H9 (cell line): ENCODE data around the gene MYCN. TPM values are rescaled to one million over a fixed set of nuclear protein-coding genes. Genes with fewer than 3 reads are reported as not detected.

Experiments used
- DNase-seq: peaks from one replicate; pipeline ENCODE4 v3.0.0-alpha.2; 2017
- H2AFZ ChIP-seq: one replicate; pipeline ENCODE4 v1.6.1; 2013; ENCODE audit warnings: mild to moderate bottlenecking, low read length, control low read depth, moderate library complexity
- H2AK5ac ChIP-seq: 2 replicates; pipeline ENCODE4 v1.6.1; 2013; ENCODE audit warnings: low read length, control low read depth, mixed read lengths; ENCODE audit not compliant: insufficient read length
- H2BK120ac ChIP-seq: one replicate; pipeline ENCODE4 v1.6.1; 2013; ENCODE audit warnings: low read depth, mild to moderate bottlenecking, low read length, control low read depth, inconsistent platforms; ENCODE audit not compliant: poor library complexity, severe bottlenecking
- H2BK12ac ChIP-seq: 2 replicates; pipeline ENCODE4 v1.6.1; 2013; ENCODE audit warnings: low read length, control low read depth, mixed read lengths, low read depth; ENCODE audit not compliant: insufficient read length
- H2BK15ac ChIP-seq: 2 replicates; pipeline ENCODE4 v1.6.1; 2013; ENCODE audit warnings: low read depth, low read length, control low read depth
- H2BK20ac ChIP-seq: one replicate; pipeline ENCODE4 v1.6.1; 2013; ENCODE audit warnings: low read depth, mild to moderate bottlenecking, low read length, control low read depth, inconsistent platforms; ENCODE audit not compliant: poor library complexity, severe bottlenecking
- H2BK5ac ChIP-seq: 2 replicates; pipeline ENCODE4 v1.6.1; 2013; ENCODE audit warnings: low read length, control low read depth, mixed read lengths; ENCODE audit not compliant: insufficient read length
- H3K14ac ChIP-seq: 2 replicates; pipeline ENCODE4 v1.6.1; 2013; ENCODE audit warnings: low read length, control low read depth; ENCODE audit not compliant: insufficient read depth
- H3K18ac ChIP-seq: 2 replicates; pipeline ENCODE4 v1.6.1; 2013; ENCODE audit warnings: low read depth, mild to moderate bottlenecking, mixed read lengths, low read length, control low read depth; ENCODE audit not compliant: insufficient read length
- H3K23ac ChIP-seq: 2 replicates; pipeline ENCODE4 v1.6.1; 2013; ENCODE audit warnings: low read length, control low read depth, mixed read lengths, low read depth; ENCODE audit not compliant: insufficient read length
- H3K23me2 ChIP-seq: 2 replicates; pipeline ENCODE4 v1.6.1; 2013; ENCODE audit warnings: low read depth, mild to moderate bottlenecking, mixed read lengths, low read length, control low read depth; ENCODE audit not compliant: insufficient read length, poor library complexity, severe bottlenecking
- H3K27ac ChIP-seq: 2 replicates; pipeline ENCODE4 v1.5.1; 2013; ENCODE audit warnings: low read length, control low read depth, mixed read lengths, low read depth; ENCODE audit not compliant: insufficient read length
- H3K27me3 ChIP-seq: 2 replicates; pipeline ENCODE4 v1.6.1; 2013; ENCODE audit warnings: low read length, control low read depth, inconsistent platforms; ENCODE audit not compliant: insufficient read depth
- H3K4ac ChIP-seq: 2 replicates; pipeline ENCODE4 v1.6.1; 2013; ENCODE audit warnings: low read depth, mild to moderate bottlenecking, control low read depth, inconsistent platforms, low read length, moderate library complexity
- H3K4me1 ChIP-seq: 2 replicates; pipeline ENCODE4 v1.6.1; 2013; ENCODE audit warnings: low read length, control low read depth, inconsistent platforms; ENCODE audit not compliant: insufficient read depth
- H3K4me2 ChIP-seq: 2 replicates; pipeline ENCODE4 v1.6.1; 2013; ENCODE audit warnings: low read length, control low read depth, mixed read lengths; ENCODE audit not compliant: insufficient read length, insufficient read depth
- H3K56ac ChIP-seq: 2 replicates; pipeline ENCODE4 v1.6.1; 2013; ENCODE audit warnings: low read depth, mild to moderate bottlenecking, mixed read lengths, low read length, control low read depth; ENCODE audit not compliant: insufficient read length
- H3K79me1 ChIP-seq: 2 replicates; pipeline ENCODE4 v1.6.1; 2013; ENCODE audit warnings: low read depth, mild to moderate bottlenecking, moderate library complexity, low read length, control low read depth, inconsistent platforms; ENCODE audit not compliant: insufficient read depth, poor library complexity, severe bottlenecking
- H3K79me2 ChIP-seq: 2 replicates; pipeline ENCODE4 v1.6.1; 2013; ENCODE audit warnings: low read length, control low read depth, inconsistent platforms; ENCODE audit not compliant: insufficient read depth
- H3K9ac ChIP-seq: 2 replicates; pipeline ENCODE4 v1.6.1; 2013; ENCODE audit warnings: low read length, control low read depth, mixed read lengths; ENCODE audit not compliant: insufficient read length; ENCODE audit errors: extremely low read depth
- H3K9me3 ChIP-seq: one replicate; pipeline ENCODE4 v1.6.1; 2013; ENCODE audit warnings: low read depth, low read length, inconsistent platforms; ENCODE audit not compliant: control insufficient read depth
- H3T11ph ChIP-seq: one replicate; pipeline ENCODE4 v1.6.1; 2013; ENCODE audit warnings: mild to moderate bottlenecking, low read length, control low read depth, inconsistent platforms
- H4K20me1 ChIP-seq: one replicate; pipeline ENCODE4 v1.6.1; 2013; ENCODE audit not compliant: control insufficient read depth, insufficient read length, insufficient read depth
- H4K5ac ChIP-seq: 2 replicates; pipeline ENCODE4 v1.6.1; 2013; ENCODE audit warnings: low read depth, mild to moderate bottlenecking, mixed read lengths, low read length, control low read depth; ENCODE audit not compliant: insufficient read length
- H4K8ac ChIP-seq: replicated peaks from 2 replicates; pipeline ENCODE4 v1.6.1; 2013; ENCODE audit warnings: low read length, control low read depth, mixed read lengths, low read depth; ENCODE audit not compliant: insufficient read length
- H4K91ac ChIP-seq: 2 replicates; pipeline ENCODE4 v1.6.1; 2013; ENCODE audit warnings: low read depth, mild to moderate bottlenecking, moderate library complexity, mixed read lengths, low read length, control low read depth; ENCODE audit not compliant: insufficient read length
- H3K27ac Mint-ChIP-seq, 3 experiments: 2 replicates in 2 of 3; 3 replicates in 1 of 3; pipeline ENCODE4 v1.8.0; 2020 to 2021; ENCODE audit warnings: mixed read lengths in 3 of 3, mild to moderate bottlenecking in 1 of 3, moderate library complexity in 1 of 3
- H3K27me3 Mint-ChIP-seq: 2 replicates; pipeline ENCODE4 v1.8.0; 2021; ENCODE audit warnings: low read depth, mild to moderate bottlenecking, moderate library complexity, mixed read lengths
- H3K36me3 Mint-ChIP-seq, 3 experiments: 2 replicates in 2 of 3; 3 replicates in 1 of 3; pipeline ENCODE4 v1.8.0; 2020 to 2021; ENCODE audit warnings: low read depth in 3 of 3, mixed read lengths in 3 of 3; ENCODE audit not compliant: insufficient read depth in 1 of 3
- H3K4me1 Mint-ChIP-seq, 2 experiments: 2 replicates each; pipeline ENCODE4 v1.8.0; 2020; ENCODE audit warnings: mixed read lengths in 2 of 2
- H3K4me3 Mint-ChIP-seq, 2 experiments: 2 replicates in 1 of 2; 3 replicates in 1 of 2; pipeline ENCODE4 v1.8.0; 2020 to 2021; ENCODE audit warnings: mild to moderate bottlenecking in 2 of 2, mixed read lengths in 2 of 2, moderate library complexity in 1 of 2
- H3K9me3 Mint-ChIP-seq, 2 experiments: 2 replicates in 1 of 2; 3 replicates in 1 of 2; pipeline ENCODE4 v1.8.0; 2020; ENCODE audit warnings: mild to moderate bottlenecking in 2 of 2, mixed read lengths in 2 of 2, moderate library complexity in 1 of 2
- WGBS: extraction: QIAGEN DNeasy Blood & Tissue Kit; methylation state at CpG from one replicate; pipeline ENCODE4 v1.1.7; 2013; ENCODE audit warnings: missing lambda C conversion rate, low lambda C conversion rate, mixed read lengths; ENCODE audit not compliant: insufficient read length; ENCODE audit errors: extremely low coverage; 5-methylcytosine and 5-hydroxymethylcytosine counted together
- total RNA-seq: library from RNA; stranded (reverse); gene quantifications from 2 replicates; pipeline ENCODE4 v1.2.1, GENCODE V29; 2021
- TF ChIP-seq, protein P1 (sequence below): fragments of 200-600 bp; sonication (generic); conservative IDR thresholded peaks from 3 replicates; pipeline ENCODE4 v1.8.0; 2021; ENCODE audit warnings: antibody characterized with exemption, mild to moderate bottlenecking

MYCN gene
- total RNA-seq, 1 experiment from 2014 or later: 100.0 TPM

DNA sequence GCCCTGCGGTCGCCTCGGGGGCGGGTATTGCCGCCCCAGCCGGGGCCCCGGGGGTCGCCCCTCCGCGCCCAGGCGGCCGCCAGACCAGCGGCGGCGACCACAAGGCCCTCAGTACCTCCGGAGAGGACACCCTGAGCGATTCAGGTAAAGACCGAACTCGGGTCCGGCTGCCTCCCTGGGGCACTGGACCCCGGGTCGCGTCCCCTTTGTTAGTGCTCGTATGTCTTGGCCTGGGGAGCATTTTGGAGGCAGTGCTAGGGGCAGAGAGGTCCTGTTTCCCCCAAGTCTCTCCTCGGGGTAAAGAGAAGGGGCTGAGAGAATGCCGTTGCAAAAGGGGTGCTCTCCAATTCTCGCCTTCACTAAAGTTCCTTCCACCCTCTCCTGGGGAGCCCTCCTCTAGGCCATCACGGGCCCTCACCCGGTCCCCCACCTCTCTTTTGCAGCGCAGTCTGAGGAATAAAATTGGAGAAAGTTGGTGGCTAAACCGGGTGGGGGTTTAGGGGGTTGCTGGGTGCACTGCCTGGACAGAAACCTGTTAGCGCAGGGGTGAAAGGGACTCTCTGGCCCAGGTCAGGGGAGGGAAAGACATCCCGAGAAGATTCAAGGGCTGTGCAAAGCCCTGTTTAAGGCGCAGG is 2.5 kb downstream of the MYCN start:
- H3K4me3 Mint-ChIP-seq: peak overlapping the region; percentile 97 to 99
- no peak overlapping the region for H2AFZ ChIP-seq
- H4K20me1 ChIP-seq: no peaks in the 10 kb centered on the region
- no peak overlapping the region for H3K18ac ChIP-seq
- H3K27me3 Mint-ChIP-seq: no peaks in the 10 kb centered on the region; the same call in 1 of the 2 replicates
- no peak overlapping the region for H3K23ac ChIP-seq
- H3K4ac ChIP-seq: no peak overlapping the region
- no peak overlapping the region for H4K5ac ChIP-seq
- no peak overlapping the region for H2AK5ac ChIP-seq
- no peak overlapping the region for H2BK5ac ChIP-seq
- H3K9ac ChIP-seq: peak overlapping the region; percentile 79
- no CpG with 5 or more reads among the region's 34 CpGs for WGBS
- TF ChIP-seq, protein P1, sequence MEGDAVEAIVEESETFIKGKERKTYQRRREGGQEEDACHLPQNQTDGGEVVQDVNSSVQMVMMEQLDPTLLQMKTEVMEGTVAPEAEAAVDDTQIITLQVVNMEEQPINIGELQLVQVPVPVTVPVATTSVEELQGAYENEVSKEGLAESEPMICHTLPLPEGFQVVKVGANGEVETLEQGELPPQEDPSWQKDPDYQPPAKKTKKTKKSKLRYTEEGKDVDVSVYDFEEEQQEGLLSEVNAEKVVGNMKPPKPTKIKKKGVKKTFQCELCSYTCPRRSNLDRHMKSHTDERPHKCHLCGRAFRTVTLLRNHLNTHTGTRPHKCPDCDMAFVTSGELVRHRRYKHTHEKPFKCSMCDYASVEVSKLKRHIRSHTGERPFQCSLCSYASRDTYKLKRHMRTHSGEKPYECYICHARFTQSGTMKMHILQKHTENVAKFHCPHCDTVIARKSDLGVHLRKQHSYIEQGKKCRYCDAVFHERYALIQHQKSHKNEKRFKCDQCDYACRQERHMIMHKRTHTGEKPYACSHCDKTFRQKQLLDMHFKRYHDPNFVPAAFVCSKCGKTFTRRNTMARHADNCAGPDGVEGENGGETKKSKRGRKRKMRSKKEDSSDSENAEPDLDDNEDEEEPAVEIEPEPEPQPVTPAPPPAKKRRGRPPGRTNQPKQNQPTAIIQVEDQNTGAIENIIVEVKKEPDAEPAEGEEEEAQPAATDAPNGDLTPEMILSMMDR: no peak
- peaks cover 3 to 6% of the 10 kb centered on the region in 2 experiments; a peak in 2 of 5 replicates for H3K9me3 Mint-ChIP-seq
- no peak for DNase-seq
- H3K4me1 Mint-ChIP-seq: peaks cover 47 to 51% of the 10 kb centered on the region in 2 experiments
- no peak overlapping the region for H2BK12ac ChIP-seq
- H3K27ac ChIP-seq: no peak overlapping the region
- peak overlapping the region; percentile 81 for H3K14ac ChIP-seq
- H3T11ph ChIP-seq: no peak overlapping the region
- H4K8ac ChIP-seq: no peak overlapping the region
- no peaks in the 10 kb centered on the region for H3K9me3 ChIP-seq
- H3K56ac ChIP-seq: no peak overlapping the region
- peak overlapping the region; percentile 98 for H3K4me2 ChIP-seq
- no peak overlapping the region for H2BK120ac ChIP-seq
- H3K79me2 ChIP-seq: peaks cover 43% of the 10 kb centered on the region
- no peak overlapping the region for H2BK15ac ChIP-seq
- peaks cover 46 to 56% (median 52%) of the 10 kb centered on the region in 3 experiments for H3K36me3 Mint-ChIP-seq
- H3K27ac Mint-ChIP-seq: peak overlapping the region; percentile 91 to 97 (median 94); a peak in 6 of 7 replicates
- no peaks in the 10 kb centered on the region for H3K27me3 ChIP-seq
- H3K23me2 ChIP-seq: peaks cover 17% of the 10 kb centered on the region
- no peak overlapping the region for H2BK20ac ChIP-seq
- H4K91ac ChIP-seq: no peak overlapping the region
- H3K4me1 ChIP-seq: peaks cover 8% of the 10 kb centered on the region
- peaks cover 3% of the 10 kb centered on the region for H3K79me1 ChIP-seq
